CD14-positive monocyte (primary cell): ENCODE data around the gene NAA16. TPM values are rescaled to one million over a fixed set of nuclear protein-coding genes. Genes with fewer than 3 reads are reported as not detected.

Experiments used
- DNase-seq, 3 donors: peaks; one replicate each; pipeline ENCODE4 v3.0.0-alpha.2; 2011 to 2022
- H2AFZ ChIP-seq: 2 replicates; pipeline ENCODE4 v1.6.0; 2012; ENCODE audit warnings: mild to moderate bottlenecking, low read depth, low read length, inconsistent platforms; ENCODE audit not compliant: insufficient read depth, poor library complexity, severe bottlenecking
- H3K27ac ChIP-seq, 2 donors: 1 replicate in 1 of 2; 2 replicates in 1 of 2; pipeline ENCODE4 v1.5.1; 2012 to 2013; ENCODE audit warnings: low read length in 2 of 2, control low read depth in 1 of 2, inconsistent platforms in 1 of 2, low read depth in 1 of 2, mild to moderate bottlenecking in 1 of 2
- H3K27me3 ChIP-seq, 2 donors: one replicate each; pipeline versions ENCODE4 v1.6.0 to v1.6.1; 2011 to 2013; ENCODE audit warnings: low read length in 2 of 2; ENCODE audit not compliant: control insufficient read depth in 2 of 2, insufficient read depth in 2 of 2
- H3K36me3 ChIP-seq, 2 donors: replicated peaks in 1 of 2; 1 replicate in 1 of 2; 2 replicates in 1 of 2; pipeline versions ENCODE4 v1.5.1 to v1.6.1; 2012 to 2013; ENCODE audit warnings: low read length in 2 of 2, control low read depth in 1 of 2, inconsistent platforms in 1 of 2, mild to moderate bottlenecking in 1 of 2; ENCODE audit not compliant: insufficient read depth in 2 of 2, control insufficient read depth in 1 of 2
- H3K4me1 ChIP-seq, 2 donors: 1 replicate in 1 of 2; 2 replicates in 1 of 2; pipeline versions ENCODE4 v1.5.1 to v1.6.1; 2012 to 2013; ENCODE audit warnings: low read length in 2 of 2, control low read depth in 1 of 2, inconsistent platforms in 1 of 2, mild to moderate bottlenecking in 1 of 2, moderate library complexity in 1 of 2; ENCODE audit not compliant: insufficient read depth in 2 of 2, control insufficient read depth in 1 of 2
- H3K4me2 ChIP-seq: replicated peaks from 2 replicates; pipeline ENCODE3; 2012; ENCODE audit warnings: low read length, moderate library complexity, mild to moderate bottlenecking; ENCODE audit not compliant: poor library complexity, severe bottlenecking; ENCODE audit errors: extremely low read depth
- H3K4me3 ChIP-seq, 3 experiments: fragments of 200-600 bp in 1 of 3; sonication (generic) in 1 of 3; replicated peaks in 1 of 3; 1 replicate in 2 of 3; 2 replicates in 1 of 3; pipeline ENCODE4 v1.5.1; 2011 to 2013; ENCODE audit warnings: low read length in 3 of 3, mild to moderate bottlenecking in 3 of 3, control low read depth in 2 of 3, low read depth in 2 of 3, inconsistent platforms in 1 of 3, moderate library complexity in 1 of 3
- H3K79me2 ChIP-seq: 2 replicates; pipeline ENCODE4 v1.6.0; 2012; ENCODE audit warnings: mild to moderate bottlenecking, control low read depth, inconsistent platforms, low read length, moderate library complexity; ENCODE audit not compliant: insufficient read depth
- H3K9ac ChIP-seq: 2 replicates; pipeline ENCODE4 v1.6.0; 2017; ENCODE audit warnings: low read length, mild to moderate bottlenecking; ENCODE audit not compliant: insufficient read depth, poor library complexity, severe bottlenecking
- H3K9me3 ChIP-seq, 2 donors: replicated peaks in 1 of 2; 1 replicate in 1 of 2; 2 replicates in 1 of 2; pipeline versions ENCODE4 v1.5.1 to v1.6.1; 2012 to 2013; ENCODE audit warnings: low read length in 2 of 2, control low read depth in 1 of 2; ENCODE audit not compliant: control insufficient read depth in 1 of 2, insufficient read depth in 1 of 2
- H4K20me1 ChIP-seq: 2 replicates; pipeline ENCODE4 v1.6.0; 2012; ENCODE audit warnings: mild to moderate bottlenecking, low read length, control low read depth, moderate library complexity; ENCODE audit not compliant: insufficient read depth
- H3K27ac Mint-ChIP-seq, 7 donors: one replicate each; pipeline ENCODE4 v1.8.0; 2020; ENCODE audit warnings: mild to moderate bottlenecking in 7 of 7, mixed read lengths in 7 of 7, moderate library complexity in 6 of 7, inconsistent platforms in 2 of 7
- H3K27me3 Mint-ChIP-seq, 3 donors: one replicate each; pipeline ENCODE4 v1.8.0; 2021 to 2022; ENCODE audit warnings: low read depth in 3 of 3, mild to moderate bottlenecking in 3 of 3, mixed read lengths in 3 of 3, moderate library complexity in 3 of 3, inconsistent platforms in 1 of 3
- H3K36me3 Mint-ChIP-seq, 2 donors: one replicate each; pipeline ENCODE4 v1.8.0; 2020; ENCODE audit warnings: mixed read lengths in 2 of 2, inconsistent platforms in 1 of 2, mild to moderate bottlenecking in 1 of 2
- H3K4me1 Mint-ChIP-seq: one replicate; pipeline ENCODE4 v1.8.0; 2020; ENCODE audit warnings: mild to moderate bottlenecking, mixed read lengths
- H3K4me3 Mint-ChIP-seq, 2 donors: one replicate each; pipeline ENCODE4 v1.8.0; 2020; ENCODE audit warnings: mild to moderate bottlenecking in 2 of 2, mixed read lengths in 2 of 2, moderate library complexity in 1 of 2
- H3K9me3 Mint-ChIP-seq, 7 donors: one replicate each; pipeline ENCODE4 v1.8.0; 2020 to 2022; ENCODE audit warnings: mixed read lengths in 7 of 7, mild to moderate bottlenecking in 6 of 7, moderate library complexity in 6 of 7, inconsistent platforms in 2 of 7
- CTCF ChIP-seq: fragments of 200-600 bp; IDR thresholded peaks from one replicate; pipeline ENCODE4 v1.8.0; 2022; ENCODE audit warnings: antibody characterized with exemption, mild to moderate bottlenecking
- WGBS: methylation state at CpG from one replicate; pipeline ENCODE4 v1.1.5; 2013; ENCODE audit warnings: missing lambda C conversion rate; ENCODE audit not compliant: insufficient coverage; 5-methylcytosine and 5-hydroxymethylcytosine counted together
- intact Hi-C, 2 donors: fragments of 100-400 bp; cut with micrococcal nuclease; formaldehyde crosslinking; loops; one replicate each; pipeline versions ENCODE4 v1.15.0 to v1.15.1; 2023
- polyA plus RNA-seq, 3 donors: library from polyadenylated mRNA; depleted of rRNA in 1 of 3; unstranded in 2 of 3; stranded (reverse) in 1 of 3; fragments of 300-500 nt in 2 of 3; fragments of >200 nt in 1 of 3; fragmentation: Illumina TruSeq in 2 of 3; gene quantifications; 1 replicate in 2 of 3; 2 replicates in 1 of 3; pipeline ENCODE4 v1.2.3, GENCODE V29; 2012 to 2021

Gene NAA16
- polyA plus RNA-seq, 3 donors = 3.8 to 20.6 (median 5.9) TPM

GRCh38 chr13:41317243-41317642, 6.2 kb downstream of the NAA16 start:
- H3K9me3 ChIP-seq = no peaks in the 10 kb centered on the region
- WGBS = no CpG with 5 or more reads among the region's 1 CpG
- intact Hi-C loops = loop anchor here in 1 of 2 donors (10.0 kb wide), 1 partner anchor 52 kb away; the partner anchor contains the start of gene MTRF1
- H3K9ac ChIP-seq = no peak overlapping the region
- Mint-ChIP-seq H3K27me3 (no peaks in the 10 kb centered on the region), H3K4me3 (no peak overlapping the region), H3K27ac (peak overlapping the region in 1 of 7 donors; percentile 42), H3K9me3 (no peaks in the 10 kb centered on the region), H3K4me1 (peaks cover 52% of the 10 kb centered on the region), H3K36me3 (peaks cover 24 to 31% of the 10 kb centered on the region in 2 donors)
- peaks cover 9 to 21% of the 10 kb centered on the region in 2 donors for H3K36me3 ChIP-seq
- H3K4me2 ChIP-seq = no peak overlapping the region
- no peak overlapping the region for H3K4me3 ChIP-seq
- no peak for TF ChIP-seq CTCF
- H3K79me2 ChIP-seq = peaks cover 100% of the 10 kb centered on the region
- DNase-seq = no peak
- no peak overlapping the region for H2AFZ ChIP-seq
- no peaks in the 10 kb centered on the region for H3K27me3 ChIP-seq
- H4K20me1 ChIP-seq = peaks cover 24% of the 10 kb centered on the region
- peaks cover 20 to 34% of the 10 kb centered on the region in 2 donors for H3K4me1 ChIP-seq
- no peak overlapping the region for H3K27ac ChIP-seq

- Histone ChIP-seq H3K4me3 (no peak overlapping the region), H2AFZ (no peak overlapping the region), H3K4me1 (peaks cover 37 to 49% of the 10 kb centered on the region in 2 donors), H3K9me3 (no peaks in the 10 kb centered on the region), H3K79me2 (peaks cover 62% of the 10 kb centered on the region), H4K20me1 (no peaks in the 10 kb centered on the region), H3K27ac (peak overlapping the region in 1 of 2 donors; percentile 59), H3K27me3 (no peaks in the 10 kb centered on the region), H3K36me3 (peaks cover 18 to 35% of the 10 kb centered on the region in 2 donors), H3K9ac (no peak overlapping the region), H3K4me2 (peak overlapping the region; percentile 75)
- H3K9me3 Mint-ChIP-seq = no peaks in the 10 kb centered on the region
- H3K4me3 Mint-ChIP-seq = no peak overlapping the region
- peak in 2 of 3 donors; percentile 11 to 26 for DNase-seq
- peak overlapping the region in 4 of 7 donors; percentile 87 to 95 (median 92) for H3K27ac Mint-ChIP-seq
- TF ChIP-seq CTCF = no peak
- peaks cover 46% of the 10 kb centered on the region for H3K4me1 Mint-ChIP-seq
- H3K27me3 Mint-ChIP-seq = no peaks in the 10 kb centered on the region
- intact Hi-C loops = no loop called here
- H3K36me3 Mint-ChIP-seq = peaks cover 29 to 36% of the 10 kb centered on the region in 2 donors
- WGBS = no CpG with 5 or more reads among the region's 2 CpGs
Measured at GRCh38 chr13:41325752-41326151, 14.7 kb downstream of the NAA16 start.
